ENCODE measurements around the gene TMIGD1. TPM values are rescaled to one million over a fixed set of nuclear protein-coding genes. Genes with fewer than 3 reads are reported as not detected.
"Not testable (repeated sequence)": the region's sequence is repeated elsewhere in the genome, so short reads cannot be mapped to it uniquely, and the experiment has no call there.

TMIGD1 gene
- total RNA-seq, 2 experiments from 2014 or later: not detected

- H3K4me3 Mint-ChIP-seq; H3K27me3 Mint-ChIP-seq (ENCODE audit: low read depth); ATAC-seq; H3K27ac Mint-ChIP-seq; DNase-seq; POLR2A ChIA-PET; H3K4me1 Mint-ChIP-seq (ENCODE audit: low read depth); H3K36me3 Mint-ChIP-seq (ENCODE audit: low read depth); H3K9me3 Mint-ChIP-seq (ENCODE audit: insufficient read depth): not testable (repeated sequence)
- CTCF ChIA-PET: interaction anchor here (0.7 to 2.4 kb wide), 3 partner anchors 34 to 239 kb away, joined by 3 to 9 read pairs (median 6); no protein-coding TSS in a partner anchor
Measured at GRCh38 chr17:30343244-30343643, 9.4 kb upstream of the TMIGD1 start.

GRCh38 chr17:30341703-30342249 lies 7.9 kb upstream of the TMIGD1 start:
- H3K4me3 Mint-ChIP-seq: no peak overlapping the region
- CTCF ChIA-PET: interaction anchor here (1.2 to 6.0 kb wide), 10 partner anchors 15 to 246 kb away, joined by 3 to 48 read pairs (median 6); partner anchors contain the start of gene GOSR1
- no peaks in the 10 kb centered on the region for H3K36me3 Mint-ChIP-seq (ENCODE audit: low read depth)
- no peaks in the 10 kb centered on the region for H3K9me3 Mint-ChIP-seq (ENCODE audit: insufficient read depth)
- H3K4me1 Mint-ChIP-seq (ENCODE audit: low read depth): peaks cover 8% of the 10 kb centered on the region
- peaks cover 2% of the 10 kb centered on the region for H3K27me3 Mint-ChIP-seq (ENCODE audit: low read depth)
- POLR2A ChIA-PET: interaction anchor here (0.9 kb wide), 1 partner anchor 259 kb away, joined by 5 read pairs; no protein-coding TSS in a partner anchor
- H3K27ac Mint-ChIP-seq: no peak overlapping the region
- ATAC-seq (no peak), DNase-seq (no peak)

DNA sequence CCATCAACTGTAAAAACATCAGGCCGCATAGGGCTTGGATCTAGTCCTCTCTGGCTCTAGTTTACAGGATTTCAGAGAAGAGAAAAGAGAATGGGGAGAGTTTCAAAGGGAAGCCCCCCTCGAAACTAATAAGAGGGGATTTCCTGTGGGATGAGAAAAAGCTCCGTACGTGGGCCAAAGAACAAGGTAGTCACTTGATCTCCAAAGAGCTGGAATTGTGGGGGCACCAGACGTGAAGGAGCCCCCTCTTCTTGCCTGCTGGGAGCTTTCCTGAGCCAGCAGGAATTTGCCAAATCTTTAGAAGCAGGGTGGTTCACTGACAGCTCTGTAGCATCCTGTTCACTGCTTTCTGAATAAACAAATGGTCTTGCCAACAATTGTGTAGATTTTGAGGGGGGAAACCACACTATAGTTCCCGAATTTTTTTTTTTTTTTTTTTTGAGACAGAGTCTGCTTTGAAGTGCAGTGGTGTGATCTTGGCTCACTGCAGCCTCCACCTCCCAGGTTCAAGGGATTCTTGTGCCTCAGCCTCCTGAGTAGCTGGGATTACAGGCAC lies 7.0 kb upstream of the TMIGD1 start:
- DNase-seq (no peak), ATAC-seq (no peak)
- no peak overlapping the region for H3K4me3 Mint-ChIP-seq
- no peak overlapping the region for H3K27ac Mint-ChIP-seq
- H3K9me3 Mint-ChIP-seq (ENCODE audit: insufficient read depth): no peaks in the 10 kb centered on the region
- no peaks in the 10 kb centered on the region for H3K36me3 Mint-ChIP-seq (ENCODE audit: low read depth)
- H3K4me1 Mint-ChIP-seq (ENCODE audit: low read depth): peaks cover 15% of the 10 kb centered on the region
- H3K27me3 Mint-ChIP-seq (ENCODE audit: low read depth): peaks cover 2% of the 10 kb centered on the region
- ChIA-PET CTCF (interaction anchor here (0.7 to 6.0 kb wide), 33 partner anchors 9 to 484 kb away, joined by 3 to 48 read pairs (median 4); partner anchors contain the start of genes CPD and GOSR1), POLR2A (interaction anchor here (0.9 kb wide), 1 partner anchor 260 kb away, joined by 5 read pairs; no protein-coding TSS in a partner anchor)

DNA sequence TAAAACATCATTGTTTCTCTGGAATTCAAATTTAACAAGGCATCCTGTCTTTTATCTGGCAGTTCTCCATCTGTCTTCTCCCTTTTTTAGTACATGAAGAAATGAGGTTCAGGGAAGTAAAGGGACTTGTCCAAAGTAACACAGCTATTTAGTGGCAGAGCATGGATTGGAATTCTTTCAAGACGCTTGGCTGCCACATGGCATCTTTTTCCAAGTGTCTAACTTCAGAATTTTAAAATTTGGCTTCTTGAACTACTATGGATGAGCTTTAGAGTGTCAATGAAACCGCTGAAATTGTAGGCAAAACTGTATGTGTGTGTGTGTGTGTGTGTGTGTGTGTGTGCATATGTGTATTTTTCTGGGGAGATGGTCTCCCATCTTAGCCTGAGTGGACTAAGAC lies 5.2 kb upstream of the TMIGD1 start:
- Mint-ChIP-seq H3K4me3 (no peak overlapping the region), H3K4me1 (ENCODE audit: low read depth) (peaks cover 15% of the 10 kb centered on the region), H3K27me3 (ENCODE audit: low read depth) (peaks cover 2% of the 10 kb centered on the region), H3K36me3 (ENCODE audit: low read depth) (no peaks in the 10 kb centered on the region), H3K9me3 (ENCODE audit: insufficient read depth) (no peaks in the 10 kb centered on the region), H3K27ac (no peak overlapping the region)
- POLR2A ChIA-PET: interaction anchor here (0.9 kb wide), 1 partner anchor 48 kb away, joined by 3 read pairs; the partner anchor contains the start of gene BLMH
- ATAC-seq (no peak), DNase-seq (no peak)
- CTCF ChIA-PET: interaction anchor here (0.9 to 6.0 kb wide), 19 partner anchors 9 to 376 kb away, joined by 3 to 48 read pairs (median 5); partner anchors contain the start of gene BLMH

DNA sequence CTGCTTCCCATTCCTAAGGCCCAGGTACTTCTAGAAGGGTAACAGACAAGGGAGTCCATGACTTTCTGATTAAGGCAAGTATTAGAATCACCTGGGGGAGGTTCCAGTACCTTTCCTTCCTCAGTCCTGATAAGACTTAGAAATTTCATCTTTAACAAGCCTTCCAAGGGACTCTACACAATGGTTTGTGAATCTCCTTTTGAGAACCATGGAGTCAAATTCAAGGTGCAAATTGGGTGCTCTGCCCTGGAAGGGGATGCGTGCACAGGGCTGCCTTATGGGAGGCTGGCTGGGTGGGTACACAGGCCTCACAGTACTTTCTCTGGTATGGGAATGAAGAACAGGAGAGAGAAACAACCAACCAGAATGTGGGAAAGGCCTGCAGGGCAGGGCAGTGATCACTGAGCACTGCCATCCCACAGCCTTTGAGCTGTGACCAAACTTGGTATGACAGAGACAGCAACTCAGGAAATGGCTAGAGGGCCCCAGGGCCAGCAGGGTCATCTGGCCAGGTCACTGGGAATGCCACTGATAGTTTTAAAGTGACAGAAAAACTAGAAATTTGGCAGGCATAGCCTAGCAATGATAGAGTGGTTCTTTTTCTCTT lies 3.6 kb upstream of the TMIGD1 start:
- ATAC-seq (no peak), DNase-seq (no peak)
- Mint-ChIP-seq H3K4me1 (ENCODE audit: low read depth) (peaks cover 27% of the 10 kb centered on the region), H3K27me3 (ENCODE audit: low read depth) (peaks cover 2% of the 10 kb centered on the region), H3K9me3 (ENCODE audit: insufficient read depth) (no peaks in the 10 kb centered on the region), H3K4me3 (no peak overlapping the region), H3K27ac (no peak overlapping the region), H3K36me3 (ENCODE audit: low read depth) (no peaks in the 10 kb centered on the region)
- CTCF ChIA-PET: interaction anchor here (1.0 to 6.0 kb wide), 32 partner anchors 10 to 243 kb away, joined by 3 to 118 read pairs (median 10); partner anchors contain the start of genes BLMH, GOSR1 and NSRP1
- POLR2A ChIA-PET: interaction anchor here (1.5 kb wide), 1 partner anchor 46 kb away, joined by 3 read pairs; the partner anchor contains the start of gene BLMH

DNA sequence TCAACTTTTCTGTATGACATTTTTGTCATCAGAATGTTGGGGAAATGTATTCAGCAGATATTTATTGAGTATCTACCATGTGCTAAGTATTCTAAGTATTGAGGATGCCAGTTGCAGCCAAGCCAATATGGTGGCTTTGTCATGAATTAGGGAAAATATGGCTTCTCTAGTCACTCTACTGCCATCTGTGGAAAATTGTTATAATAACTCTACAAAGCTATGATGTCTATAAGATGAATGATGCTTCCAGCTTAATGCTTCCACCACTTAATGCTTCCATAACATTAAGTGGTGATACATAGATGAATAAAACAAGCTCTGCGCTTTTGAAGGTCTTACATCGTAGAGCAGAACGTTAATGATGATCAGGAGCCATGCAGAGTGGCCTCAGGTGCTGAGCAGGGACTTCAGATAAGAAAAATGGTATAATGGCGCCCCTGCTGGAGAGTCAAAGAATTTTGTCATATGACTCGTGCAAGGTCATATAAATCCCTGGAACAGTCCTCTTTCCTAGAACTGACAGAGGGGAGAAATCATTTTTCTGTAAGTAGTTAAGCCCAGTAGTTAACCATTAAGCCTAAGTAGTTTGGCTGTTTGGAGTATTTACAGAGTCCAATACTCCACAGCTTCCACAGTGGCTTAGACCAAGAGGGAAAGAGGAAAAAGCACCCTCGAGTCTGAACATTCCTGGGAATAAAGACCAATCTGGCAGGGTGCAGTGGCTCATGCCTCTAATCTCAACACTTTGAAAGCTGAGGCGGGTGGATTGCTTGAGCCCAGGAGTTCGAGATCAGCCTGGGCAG lies 2.7 kb upstream of the TMIGD1 start:
- Mint-ChIP-seq H3K36me3 (ENCODE audit: low read depth) (no peaks in the 10 kb centered on the region), H3K9me3 (ENCODE audit: insufficient read depth) (no peaks in the 10 kb centered on the region), H3K27me3 (ENCODE audit: low read depth) (peaks cover 2% of the 10 kb centered on the region), H3K27ac (no peak overlapping the region), H3K4me3 (no peak overlapping the region), H3K4me1 (ENCODE audit: low read depth) (peaks cover 36% of the 10 kb centered on the region)
- POLR2A ChIA-PET: interaction anchor here (0.6 to 1.5 kb wide), 4 partner anchors 9 to 232 kb away, joined by 3 to 4 read pairs (median 3); partner anchors contain the start of gene BLMH
- CTCF ChIA-PET: interaction anchor here (0.6 to 6.0 kb wide), 70 partner anchors 9 to 489 kb away, joined by 3 to 118 read pairs (median 5); partner anchors contain the start of genes BLMH, CPD, CRLF3 and GOSR1
- ATAC-seq (peak; percentile 56), DNase-seq (peak; percentile 78)

DNA sequence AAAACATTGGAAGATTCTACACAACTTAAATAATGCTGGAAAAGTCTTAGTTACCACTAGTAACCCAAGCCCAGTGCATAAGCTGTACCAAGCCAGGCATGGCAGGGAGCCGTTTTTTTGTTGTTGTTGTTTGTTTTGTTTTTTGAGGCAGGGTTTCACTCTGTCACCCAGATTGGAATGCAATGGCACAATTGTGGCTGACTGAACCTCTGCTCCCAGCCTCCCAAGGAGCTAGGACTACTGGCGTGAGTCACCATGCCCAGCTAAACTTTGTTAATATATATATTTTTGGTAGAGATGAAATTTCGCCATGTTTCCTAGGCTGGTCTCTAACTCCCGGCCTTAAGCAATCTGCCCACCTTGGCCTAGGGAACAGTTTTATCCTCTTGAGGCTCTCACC lies 564 bp upstream of the TMIGD1 start:
- Mint-ChIP-seq H3K27me3 (ENCODE audit: low read depth) (peaks cover 2% of the 10 kb centered on the region), H3K9me3 (ENCODE audit: insufficient read depth) (no peaks in the 10 kb centered on the region), H3K36me3 (ENCODE audit: low read depth) (no peaks in the 10 kb centered on the region), H3K4me1 (ENCODE audit: low read depth) (peaks cover 47% of the 10 kb centered on the region), H3K27ac (no peak overlapping the region), H3K4me3 (no peak overlapping the region)
- ChIA-PET CTCF (interaction anchor here (1.0 to 4.8 kb wide), 10 partner anchors 11 to 229 kb away, joined by 3 to 118 read pairs (median 5); partner anchors contain the start of genes BLMH and SLC6A4), POLR2A (interaction anchor here (1.1 kb wide), 1 partner anchor 42 kb away, joined by 3 read pairs; no protein-coding TSS in a partner anchor)
- no peak for ATAC-seq
- DNase-seq: no peak

DNA sequence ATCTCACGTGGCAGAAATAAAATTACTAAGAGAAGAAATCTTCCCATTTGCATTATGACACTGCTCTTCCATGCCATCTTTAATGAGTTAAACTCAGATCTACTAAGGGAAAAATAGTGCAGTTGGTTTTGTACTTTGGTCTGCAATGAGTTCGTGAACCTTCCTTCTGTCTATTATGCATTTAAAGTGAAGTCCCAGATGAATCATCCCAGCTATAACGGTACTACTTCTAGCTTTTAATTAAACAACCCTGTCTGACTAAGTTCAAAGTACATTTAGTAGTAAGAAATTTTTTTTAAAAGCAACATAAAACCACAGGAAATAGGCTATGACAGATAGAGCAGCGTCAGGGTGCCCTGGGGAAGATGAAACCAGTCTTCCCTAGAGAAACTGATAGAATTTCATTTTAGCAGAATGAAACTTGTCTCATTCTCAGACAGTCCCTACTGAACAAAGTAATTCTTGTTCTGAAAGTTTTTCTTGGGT lies 1.8 kb downstream of the TMIGD1 start:
- ATAC-seq (peak; percentile 82), DNase-seq (peak; percentile 61)
- Mint-ChIP-seq H3K4me1 (ENCODE audit: low read depth) (peaks cover 47% of the 10 kb centered on the region), H3K36me3 (ENCODE audit: low read depth) (no peaks in the 10 kb centered on the region), H3K27ac (peak overlapping the region; percentile 83), H3K4me3 (peak overlapping the region; percentile 32), H3K27me3 (ENCODE audit: low read depth) (peaks cover 6% of the 10 kb centered on the region), H3K9me3 (ENCODE audit: insufficient read depth) (no peaks in the 10 kb centered on the region)
- POLR2A ChIA-PET: no interaction called here
- CTCF ChIA-PET: interaction anchor here (0.7 to 2.6 kb wide), 3 partner anchors 9 to 227 kb away, joined by 3 to 14 read pairs (median 4); no protein-coding TSS in a partner anchor

GRCh38 chr17:30326809-30327208 lies 7.0 kb downstream of the TMIGD1 start:
- DNase-seq (no peak), ATAC-seq (no peak)
- Mint-ChIP-seq H3K4me1 (ENCODE audit: low read depth) (peaks cover 45% of the 10 kb centered on the region), H3K36me3 (ENCODE audit: low read depth) (no peaks in the 10 kb centered on the region), H3K4me3 (no peak overlapping the region), H3K27me3 (ENCODE audit: low read depth) (peaks cover 9% of the 10 kb centered on the region), H3K9me3 (ENCODE audit: insufficient read depth) (no peaks in the 10 kb centered on the region), H3K27ac (no peak overlapping the region)
- ChIA-PET POLR2A (no interaction called here), CTCF (interaction anchor here (1.1 to 3.3 kb wide), 4 partner anchors 12 to 222 kb away, joined by 4 to 48 read pairs (median 6); no protein-coding TSS in a partner anchor)

DNA sequence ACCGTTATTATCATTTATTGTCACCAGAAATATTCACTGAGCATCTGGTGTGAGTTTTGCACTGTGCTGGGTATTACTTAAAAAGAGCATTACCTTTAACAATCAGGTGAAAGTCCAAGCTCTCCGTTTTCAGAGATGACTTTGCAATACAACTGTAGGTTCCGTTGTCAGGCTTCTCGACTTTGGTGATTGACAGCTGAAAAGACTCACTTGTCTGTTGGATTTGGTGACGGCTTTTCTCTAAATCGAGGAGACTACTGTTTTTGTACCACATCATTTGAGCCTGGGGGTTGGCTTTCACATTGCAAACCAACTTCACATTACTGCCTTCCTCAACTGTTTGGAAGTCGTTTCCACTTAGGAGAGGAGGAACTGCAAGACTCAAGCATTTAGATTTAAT lies 9.1 kb downstream of the TMIGD1 start:
- ChIA-PET CTCF (interaction anchor here (0.7 to 3.2 kb wide), 4 partner anchors 16 to 220 kb away, joined by 3 to 18 read pairs (median 4); no protein-coding TSS in a partner anchor), POLR2A (interaction anchor here (1.6 kb wide), 1 partner anchor 33 kb away, joined by 5 read pairs; the partner anchor contains the start of gene BLMH)
- H3K27me3 Mint-ChIP-seq (ENCODE audit: low read depth): peaks cover 9% of the 10 kb centered on the region
- no peaks in the 10 kb centered on the region for H3K9me3 Mint-ChIP-seq (ENCODE audit: insufficient read depth)
- H3K27ac Mint-ChIP-seq: no peak overlapping the region
- H3K4me1 Mint-ChIP-seq (ENCODE audit: low read depth): peaks cover 26% of the 10 kb centered on the region
- no peaks in the 10 kb centered on the region for H3K36me3 Mint-ChIP-seq (ENCODE audit: low read depth)
- DNase-seq (no peak), ATAC-seq (no peak)
- no peak overlapping the region for H3K4me3 Mint-ChIP-seq

Measured in activated CD8-positive, alpha-beta T cell treated with anti-CD3 and anti-CD28 coated beads, Interleukin-2, amount 10 ng/mL, durations not matched to agents 7 days and 5 days (primary cell).